H9 (cell line): Measurements from ENCODE around the gene SLC25A22. TPM values are rescaled to one million over a fixed set of nuclear protein-coding genes. Genes with fewer than 3 reads are reported as not detected.
A peak's percentile ranks its signal among the peaks of the same experiment; 100 is the strongest.

ENCODE experiments used
- DNase-seq: peaks from one replicate; pipeline ENCODE4 v3.0.0-alpha.2; 2017
- H2AFZ ChIP-seq: one replicate; pipeline ENCODE4 v1.6.1; 2013; ENCODE audit warnings: mild to moderate bottlenecking, low read length, control low read depth, moderate library complexity
- H2AK5ac ChIP-seq: 2 replicates; pipeline ENCODE4 v1.6.1; 2013; ENCODE audit warnings: low read length, control low read depth, mixed read lengths; ENCODE audit not compliant: insufficient read length
- H2BK120ac ChIP-seq: one replicate; pipeline ENCODE4 v1.6.1; 2013; ENCODE audit warnings: low read depth, mild to moderate bottlenecking, low read length, control low read depth, inconsistent platforms; ENCODE audit not compliant: poor library complexity, severe bottlenecking
- H2BK12ac ChIP-seq: 2 replicates; pipeline ENCODE4 v1.6.1; 2013; ENCODE audit warnings: low read length, control low read depth, mixed read lengths, low read depth; ENCODE audit not compliant: insufficient read length
- H2BK15ac ChIP-seq: 2 replicates; pipeline ENCODE4 v1.6.1; 2013; ENCODE audit warnings: low read depth, low read length, control low read depth
- H2BK20ac ChIP-seq: one replicate; pipeline ENCODE4 v1.6.1; 2013; ENCODE audit warnings: low read depth, mild to moderate bottlenecking, low read length, control low read depth, inconsistent platforms; ENCODE audit not compliant: poor library complexity, severe bottlenecking
- H2BK5ac ChIP-seq: 2 replicates; pipeline ENCODE4 v1.6.1; 2013; ENCODE audit warnings: low read length, control low read depth, mixed read lengths; ENCODE audit not compliant: insufficient read length
- H3K14ac ChIP-seq: 2 replicates; pipeline ENCODE4 v1.6.1; 2013; ENCODE audit warnings: low read length, control low read depth; ENCODE audit not compliant: insufficient read depth
- H3K18ac ChIP-seq: 2 replicates; pipeline ENCODE4 v1.6.1; 2013; ENCODE audit warnings: low read depth, mild to moderate bottlenecking, mixed read lengths, low read length, control low read depth; ENCODE audit not compliant: insufficient read length
- H3K23ac ChIP-seq: 2 replicates; pipeline ENCODE4 v1.6.1; 2013; ENCODE audit warnings: low read length, control low read depth, mixed read lengths, low read depth; ENCODE audit not compliant: insufficient read length
- H3K23me2 ChIP-seq: 2 replicates; pipeline ENCODE4 v1.6.1; 2013; ENCODE audit warnings: low read depth, mild to moderate bottlenecking, mixed read lengths, low read length, control low read depth; ENCODE audit not compliant: insufficient read length, poor library complexity, severe bottlenecking
- H3K27ac ChIP-seq: 2 replicates; pipeline ENCODE4 v1.5.1; 2013; ENCODE audit warnings: low read length, control low read depth, mixed read lengths, low read depth; ENCODE audit not compliant: insufficient read length
- H3K27me3 ChIP-seq: 2 replicates; pipeline ENCODE4 v1.6.1; 2013; ENCODE audit warnings: low read length, control low read depth, inconsistent platforms; ENCODE audit not compliant: insufficient read depth
- H3K4ac ChIP-seq: 2 replicates; pipeline ENCODE4 v1.6.1; 2013; ENCODE audit warnings: low read depth, mild to moderate bottlenecking, control low read depth, inconsistent platforms, low read length, moderate library complexity
- H3K4me1 ChIP-seq: 2 replicates; pipeline ENCODE4 v1.6.1; 2013; ENCODE audit warnings: low read length, control low read depth, inconsistent platforms; ENCODE audit not compliant: insufficient read depth
- H3K4me2 ChIP-seq: 2 replicates; pipeline ENCODE4 v1.6.1; 2013; ENCODE audit warnings: low read length, control low read depth, mixed read lengths; ENCODE audit not compliant: insufficient read length, insufficient read depth
- H3K56ac ChIP-seq: 2 replicates; pipeline ENCODE4 v1.6.1; 2013; ENCODE audit warnings: low read depth, mild to moderate bottlenecking, mixed read lengths, low read length, control low read depth; ENCODE audit not compliant: insufficient read length
- H3K79me1 ChIP-seq: 2 replicates; pipeline ENCODE4 v1.6.1; 2013; ENCODE audit warnings: low read depth, mild to moderate bottlenecking, moderate library complexity, low read length, control low read depth, inconsistent platforms; ENCODE audit not compliant: insufficient read depth, poor library complexity, severe bottlenecking
- H3K79me2 ChIP-seq: 2 replicates; pipeline ENCODE4 v1.6.1; 2013; ENCODE audit warnings: low read length, control low read depth, inconsistent platforms; ENCODE audit not compliant: insufficient read depth
- H3K9ac ChIP-seq: 2 replicates; pipeline ENCODE4 v1.6.1; 2013; ENCODE audit warnings: low read length, control low read depth, mixed read lengths; ENCODE audit not compliant: insufficient read length; ENCODE audit errors: extremely low read depth
- H3K9me3 ChIP-seq: one replicate; pipeline ENCODE4 v1.6.1; 2013; ENCODE audit warnings: low read depth, low read length, inconsistent platforms; ENCODE audit not compliant: control insufficient read depth
- H3T11ph ChIP-seq: one replicate; pipeline ENCODE4 v1.6.1; 2013; ENCODE audit warnings: mild to moderate bottlenecking, low read length, control low read depth, inconsistent platforms
- H4K20me1 ChIP-seq: one replicate; pipeline ENCODE4 v1.6.1; 2013; ENCODE audit not compliant: control insufficient read depth, insufficient read length, insufficient read depth
- H4K5ac ChIP-seq: 2 replicates; pipeline ENCODE4 v1.6.1; 2013; ENCODE audit warnings: low read depth, mild to moderate bottlenecking, mixed read lengths, low read length, control low read depth; ENCODE audit not compliant: insufficient read length
- H4K8ac ChIP-seq: replicated peaks from 2 replicates; pipeline ENCODE4 v1.6.1; 2013; ENCODE audit warnings: low read length, control low read depth, mixed read lengths, low read depth; ENCODE audit not compliant: insufficient read length
- H4K91ac ChIP-seq: 2 replicates; pipeline ENCODE4 v1.6.1; 2013; ENCODE audit warnings: low read depth, mild to moderate bottlenecking, moderate library complexity, mixed read lengths, low read length, control low read depth; ENCODE audit not compliant: insufficient read length
- H3K27ac Mint-ChIP-seq, 3 experiments: 2 replicates in 2 of 3; 3 replicates in 1 of 3; pipeline ENCODE4 v1.8.0; 2020 to 2021; ENCODE audit warnings: mixed read lengths in 3 of 3, mild to moderate bottlenecking in 1 of 3, moderate library complexity in 1 of 3
- H3K27me3 Mint-ChIP-seq: 2 replicates; pipeline ENCODE4 v1.8.0; 2021; ENCODE audit warnings: low read depth, mild to moderate bottlenecking, moderate library complexity, mixed read lengths
- H3K36me3 Mint-ChIP-seq, 3 experiments: 2 replicates in 2 of 3; 3 replicates in 1 of 3; pipeline ENCODE4 v1.8.0; 2020 to 2021; ENCODE audit warnings: low read depth in 3 of 3, mixed read lengths in 3 of 3; ENCODE audit not compliant: insufficient read depth in 1 of 3
- H3K4me1 Mint-ChIP-seq, 2 experiments: 2 replicates each; pipeline ENCODE4 v1.8.0; 2020; ENCODE audit warnings: mixed read lengths in 2 of 2
- H3K4me3 Mint-ChIP-seq, 2 experiments: 2 replicates in 1 of 2; 3 replicates in 1 of 2; pipeline ENCODE4 v1.8.0; 2020 to 2021; ENCODE audit warnings: mild to moderate bottlenecking in 2 of 2, mixed read lengths in 2 of 2, moderate library complexity in 1 of 2
- H3K9me3 Mint-ChIP-seq, 2 experiments: 2 replicates in 1 of 2; 3 replicates in 1 of 2; pipeline ENCODE4 v1.8.0; 2020; ENCODE audit warnings: mild to moderate bottlenecking in 2 of 2, mixed read lengths in 2 of 2, moderate library complexity in 1 of 2
- WGBS: extraction: QIAGEN DNeasy Blood & Tissue Kit; methylation state at CpG from one replicate; pipeline ENCODE4 v1.1.7; 2013; ENCODE audit warnings: missing lambda C conversion rate, low lambda C conversion rate, mixed read lengths; ENCODE audit not compliant: insufficient read length; ENCODE audit errors: extremely low coverage; 5-methylcytosine and 5-hydroxymethylcytosine counted together
- total RNA-seq: library from RNA; stranded (reverse); gene quantifications from 2 replicates; pipeline ENCODE4 v1.2.1, GENCODE V29; 2021
- TF ChIP-seq, protein P1 (sequence below): fragments of 200-600 bp; sonication (generic); conservative IDR thresholded peaks from 3 replicates; pipeline ENCODE4 v1.8.0; 2021; ENCODE audit warnings: antibody characterized with exemption, mild to moderate bottlenecking

SLC25A22 gene
- total RNA-seq, 1 experiment from 2014 or later, result 51.9 TPM

DNA sequence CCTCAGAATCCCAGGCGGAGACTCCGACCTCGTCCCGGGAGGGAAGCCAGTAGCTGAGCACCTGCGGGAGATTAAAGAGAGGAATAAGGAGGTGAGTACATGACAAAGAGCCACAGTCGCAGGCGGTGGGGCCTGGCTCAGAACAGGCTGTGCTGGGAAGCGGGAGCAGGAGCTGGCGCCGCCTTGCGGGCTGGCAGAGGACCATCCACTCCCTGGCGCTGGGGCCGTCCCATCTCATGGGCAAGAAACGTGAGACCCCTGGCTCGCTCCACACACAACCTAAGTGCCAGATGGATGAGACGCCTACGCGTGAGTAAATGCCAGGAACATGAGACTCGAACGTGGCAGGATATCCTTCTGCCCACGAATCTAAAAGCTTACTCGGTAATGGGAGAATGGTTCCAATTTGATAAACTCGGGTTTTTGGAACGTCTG, 14.5 kb downstream of the SLC25A22 start:
- Histone ChIP-seq H2AFZ (no peak overlapping the region), H2BK120ac (no peak overlapping the region), H4K5ac (no peak overlapping the region), H3K27me3 (no peaks in the 10 kb centered on the region), H3K9me3 (no peaks in the 10 kb centered on the region), H3K4ac (no peak overlapping the region), H2BK5ac (no peak overlapping the region), H3K56ac (no peak overlapping the region), H3K14ac (no peak overlapping the region), H3K79me2 (no peaks in the 10 kb centered on the region), H3K4me2 (peak overlapping the region; percentile 3), H4K20me1 (no peaks in the 10 kb centered on the region), H2BK12ac (no peak overlapping the region), H3K27ac (no peak overlapping the region), H2AK5ac (no peak overlapping the region), H2BK15ac (no peak overlapping the region), H2BK20ac (no peak overlapping the region), H3K18ac (no peak overlapping the region), H4K8ac (no peak overlapping the region), H3T11ph (no peak overlapping the region), H3K23ac (no peak overlapping the region), H3K79me1 (no peaks in the 10 kb centered on the region), H4K91ac (no peak overlapping the region), H3K23me2 (peaks cover 4% of the 10 kb centered on the region), H3K9ac (no peak overlapping the region), H3K4me1 (peaks cover 2% of the 10 kb centered on the region; the same call in 1 of the 2 replicates)
- Mint-ChIP-seq H3K27ac (peak overlapping the region in 2 of 3 experiments; percentile 78 to 81; a peak in 5 of 7 replicates), H3K4me1 (peaks cover 22 to 37% of the 10 kb centered on the region in 2 experiments), H3K4me3 (peak overlapping the region; percentile 32 to 73; a peak in 4 of 5 replicates), H3K9me3 (no peaks in the 10 kb centered on the region), H3K27me3 (peaks cover 10% of the 10 kb centered on the region), H3K36me3 (peaks cover 4 to 21% (median 17%) of the 10 kb centered on the region in 3 experiments; a peak in 6 of 7 replicates)
- peak; percentile 99 for DNase-seq
- WGBS, result no CpG with 5 or more reads among the region's 24 CpGs
- TF ChIP-seq, protein P1, sequence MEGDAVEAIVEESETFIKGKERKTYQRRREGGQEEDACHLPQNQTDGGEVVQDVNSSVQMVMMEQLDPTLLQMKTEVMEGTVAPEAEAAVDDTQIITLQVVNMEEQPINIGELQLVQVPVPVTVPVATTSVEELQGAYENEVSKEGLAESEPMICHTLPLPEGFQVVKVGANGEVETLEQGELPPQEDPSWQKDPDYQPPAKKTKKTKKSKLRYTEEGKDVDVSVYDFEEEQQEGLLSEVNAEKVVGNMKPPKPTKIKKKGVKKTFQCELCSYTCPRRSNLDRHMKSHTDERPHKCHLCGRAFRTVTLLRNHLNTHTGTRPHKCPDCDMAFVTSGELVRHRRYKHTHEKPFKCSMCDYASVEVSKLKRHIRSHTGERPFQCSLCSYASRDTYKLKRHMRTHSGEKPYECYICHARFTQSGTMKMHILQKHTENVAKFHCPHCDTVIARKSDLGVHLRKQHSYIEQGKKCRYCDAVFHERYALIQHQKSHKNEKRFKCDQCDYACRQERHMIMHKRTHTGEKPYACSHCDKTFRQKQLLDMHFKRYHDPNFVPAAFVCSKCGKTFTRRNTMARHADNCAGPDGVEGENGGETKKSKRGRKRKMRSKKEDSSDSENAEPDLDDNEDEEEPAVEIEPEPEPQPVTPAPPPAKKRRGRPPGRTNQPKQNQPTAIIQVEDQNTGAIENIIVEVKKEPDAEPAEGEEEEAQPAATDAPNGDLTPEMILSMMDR, result peak; percentile 95
